ENCODE results near the gene TCERG1L.
"Not testable (repeated sequence)": the region's sequence is repeated elsewhere in the genome, so short reads cannot be mapped to it uniquely, and the experiment has no call there.

TCERG1L gene

GRCh38 chr10:131144711-131145375, 166.7 kb downstream of the TCERG1L start:
- DNase-seq (ENCODE audit: low read depth in 2 of 2) = no peak

- DNase-seq (ENCODE audit: low read depth in 2 of 2) = no peak
Observed at GRCh38 chr10:131144196-131144595, 167.3 kb downstream of the TCERG1L start.

- DNase-seq (ENCODE audit: low read depth in 2 of 2) = no peak
Observed at GRCh38 chr10:131143425-131144165, 167.9 kb downstream of the TCERG1L start.

GRCh38 chr10:131142517-131143380, 168.8 kb downstream of the TCERG1L start:
- DNase-seq (ENCODE audit: low read depth in 2 of 2) = no peak

GRCh38 chr10:131141645-131142516, 169.6 kb downstream of the TCERG1L start:
- no peak for DNase-seq (ENCODE audit: low read depth in 2 of 2)

GRCh38 chr10:131141207-131141606, 170.3 kb downstream of the TCERG1L start:
- no peak for DNase-seq (ENCODE audit: low read depth in 2 of 2)

GRCh38 chr10:131140606-131141005, 170.9 kb downstream of the TCERG1L start:
- DNase-seq (ENCODE audit: low read depth in 2 of 2) = no peak

- DNase-seq (ENCODE audit: low read depth in 2 of 2) = no peak
Observed at GRCh38 chr10:131137223-131137622, 174.3 kb downstream of the TCERG1L start.

- DNase-seq (ENCODE audit: low read depth in 2 of 2) = not testable (repeated sequence)
Observed at GRCh38 chr10:131136336-131136735, 175.2 kb downstream of the TCERG1L start.

- DNase-seq (ENCODE audit: low read depth in 2 of 2) = no peak
Observed at GRCh38 chr10:131135716-131136115, 175.8 kb downstream of the TCERG1L start.

GRCh38 chr10:131134651-131135050, 176.9 kb downstream of the TCERG1L start:
- DNase-seq (ENCODE audit: low read depth in 2 of 2) = no peak

GRCh38 chr10:131134001-131134576, 177.4 kb downstream of the TCERG1L start:
- DNase-seq (ENCODE audit: low read depth in 2 of 2) = no peak

- no peak for DNase-seq (ENCODE audit: low read depth in 2 of 2)
Observed at GRCh38 chr10:131132681-131133080, 178.8 kb downstream of the TCERG1L start.

- no peak for DNase-seq (ENCODE audit: low read depth in 2 of 2)
Observed at GRCh38 chr10:131131726-131132591, 179.6 kb downstream of the TCERG1L start.

- no peak for DNase-seq (ENCODE audit: low read depth in 2 of 2)
Observed at GRCh38 chr10:131130025-131130424, 181.5 kb downstream of the TCERG1L start.

GRCh38 chr10:131129544-131129943, 182.0 kb downstream of the TCERG1L start:
- no peak for DNase-seq (ENCODE audit: low read depth in 2 of 2)

- no peak for DNase-seq (ENCODE audit: low read depth in 2 of 2)
Observed at GRCh38 chr10:131128731-131129130, 182.8 kb downstream of the TCERG1L start.

- DNase-seq (ENCODE audit: low read depth in 2 of 2) = no peak
Observed at GRCh38 chr10:131127610-131128009, 183.9 kb downstream of the TCERG1L start.

- no peak for DNase-seq (ENCODE audit: low read depth in 2 of 2)
Observed at GRCh38 chr10:131127138-131127589, 184.4 kb downstream of the TCERG1L start.
